ENCODE data around the gene DDAH1.

DNA sequence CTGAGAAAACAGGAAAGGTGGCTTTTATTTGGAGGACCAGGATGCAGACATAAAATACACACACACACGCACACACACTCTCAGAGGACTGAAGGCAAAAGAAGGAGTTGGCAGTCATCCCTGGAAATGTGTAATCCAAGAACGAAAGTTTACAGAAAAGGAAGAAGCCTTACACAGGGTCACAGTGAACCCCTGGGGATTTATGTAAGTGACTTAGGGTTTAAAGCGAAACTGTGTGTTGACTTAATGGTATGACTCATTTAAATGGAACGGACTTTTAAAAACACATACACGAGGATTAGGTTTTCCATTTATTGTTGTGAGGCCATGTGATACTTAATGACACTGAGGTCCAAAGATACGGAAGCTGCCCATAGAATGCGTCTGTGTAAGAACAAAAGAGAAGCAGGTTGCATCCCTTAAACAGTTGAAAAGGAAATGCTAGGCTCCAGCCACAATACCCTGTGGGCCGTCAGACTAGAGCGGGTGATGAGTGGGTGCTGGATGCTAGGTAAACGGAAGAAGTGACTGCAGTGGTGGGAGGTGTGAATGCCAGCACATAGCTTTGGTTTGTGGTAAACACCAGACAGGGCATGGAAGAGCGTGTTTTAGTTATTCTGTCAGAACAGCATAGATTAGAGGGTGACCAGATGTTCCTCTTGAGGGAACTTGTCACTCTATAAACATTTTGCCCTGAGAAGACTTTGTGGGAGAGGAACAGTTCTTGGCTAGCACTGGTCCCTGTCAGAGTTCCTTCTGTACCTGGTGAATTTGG, 166.9 kb downstream of the DDAH1 start:
- no peak for TF ChIP-seq CTCF (IDR thresholded peaks at IDR 0.05; ENCODE audit: insufficient read depth, low read length, poor library complexity, severe bottlenecking)
- no peak for TF ChIP-seq EZH2phosphoT487 (conservative IDR thresholded peaks at IDR 0.05; ENCODE audit: low read length)

Measured in SU-DHL-6 (cell line).